IMR-90 (cell line): Measurements from ENCODE around the gene SLC25A21. TPM values are rescaled to one million over a fixed set of nuclear protein-coding genes. Genes with fewer than 3 reads are reported as not detected.
A peak's percentile ranks its signal among the peaks of the same experiment; 100 is the strongest.

ENCODE experiments used
- ATAC-seq: fragments of 200-7000 bp; cut with Tn5 transposase; 2 replicates; pipeline ENCODE4 v1.9.1; 2020; ENCODE audit warnings: low read depth, mild to moderate bottlenecking, moderate library complexity
- BruUV-seq: library from RNA; stranded (reverse); fragments of 400-500 nt; replicated peaks from 2 replicates; lab custom pipeline; 2021; lab: Mats Ljungman, UMichigan
- CTCF ChIA-PET: fragments of 300-600 bp; formaldehyde crosslinking; extraction: SDS; loops from one replicate; lab custom pipeline; 2021; ENCODE audit warnings: antibody characterized with exemption; lab: Yijun Ruan, JAX
- POLR2A ChIA-PET: fragments of 300-600 bp; sonication (Branson Sonifier 250); formaldehyde crosslinking; loops from one replicate; lab custom pipeline; 2022; ENCODE audit warnings: antibody characterized with exemption; ENCODE audit not compliant: unreplicated experiment; lab: Charles Lee
- DNase-seq: peaks from one replicate; pipeline ENCODE4 v3.0.0; 2013
- H2AFZ ChIP-seq: replicated peaks from 2 replicates; pipeline ENCODE3; 2013; ENCODE audit warnings: low read length, mild to moderate bottlenecking; ENCODE audit not compliant: poor library complexity
- H2AK5ac ChIP-seq: 2 replicates; pipeline ENCODE4 v1.6.1; 2013; ENCODE audit warnings: low read depth, low read length, inconsistent platforms
- H2AK9ac ChIP-seq: replicated peaks from 2 replicates; pipeline ENCODE3; 2013; ENCODE audit warnings: mild to moderate bottlenecking, low read depth, low read length, moderate library complexity; ENCODE audit not compliant: poor library complexity
- H2BK120ac ChIP-seq: 2 replicates; pipeline ENCODE4 v1.6.1; 2013; ENCODE audit warnings: low read depth, low read length, inconsistent platforms
- H2BK15ac ChIP-seq: 3 replicates; pipeline ENCODE4 v1.6.1; 2013; ENCODE audit warnings: low read depth, low read length, inconsistent platforms
- H2BK20ac ChIP-seq: 2 replicates; pipeline ENCODE4 v1.6.1; 2013; ENCODE audit warnings: low read depth, mild to moderate bottlenecking, inconsistent platforms, low read length, moderate library complexity
- H2BK5ac ChIP-seq: 2 replicates; pipeline ENCODE4 v1.6.1; 2013; ENCODE audit warnings: mild to moderate bottlenecking, low read depth, low read length, inconsistent platforms; ENCODE audit not compliant: poor library complexity, severe bottlenecking
- H3K14ac ChIP-seq: replicated peaks from 2 replicates; pipeline ENCODE4 v1.6.1; 2013; ENCODE audit warnings: low read depth, low read length, inconsistent platforms
- H3K18ac ChIP-seq: 2 replicates; pipeline ENCODE4 v1.6.1; 2013; ENCODE audit warnings: low read depth, low read length, control low read depth
- H3K23ac ChIP-seq: 2 replicates; pipeline ENCODE4 v1.6.1; 2013; ENCODE audit warnings: low read depth, low read length, inconsistent platforms
- H3K27ac ChIP-seq: 2 replicates; pipeline ENCODE4 v1.5.1; 2013; ENCODE audit warnings: mild to moderate bottlenecking, control low read depth, low read length; ENCODE audit not compliant: insufficient read depth
- H3K27me3 ChIP-seq: 2 replicates; pipeline ENCODE4 v1.6.1; 2013; ENCODE audit warnings: low read length; ENCODE audit not compliant: control insufficient read depth, insufficient read depth
- H3K36me3 ChIP-seq: 2 replicates; pipeline ENCODE4 v1.6.1; 2013; ENCODE audit warnings: low read length, mixed read lengths; ENCODE audit not compliant: control insufficient read depth, insufficient read depth
- H3K4ac ChIP-seq: 2 replicates; pipeline ENCODE4 v1.6.1; 2013; ENCODE audit warnings: low read depth, low read length, inconsistent platforms
- H3K4me1 ChIP-seq: 2 replicates; pipeline ENCODE4 v1.6.1; 2013; ENCODE audit warnings: low read length, mixed read lengths; ENCODE audit not compliant: control insufficient read depth, insufficient read depth
- H3K4me2 ChIP-seq: 2 replicates; pipeline ENCODE4 v1.6.1; 2013; ENCODE audit warnings: low read depth, mild to moderate bottlenecking, control low read depth, low read length, moderate library complexity
- H3K4me3 ChIP-seq: 2 replicates; pipeline ENCODE4 v1.5.1; 2013; ENCODE audit warnings: low read depth, mild to moderate bottlenecking, control low read depth, low read length, moderate library complexity; ENCODE audit not compliant: insufficient read depth
- H3K56ac ChIP-seq: 2 replicates; pipeline ENCODE4 v1.6.1; 2013; ENCODE audit warnings: low read length, inconsistent platforms; ENCODE audit not compliant: insufficient read depth; ENCODE audit errors: extremely low read depth
- H3K79me1 ChIP-seq, 2 experiments: 2 replicates each; pipeline ENCODE4 v1.6.1; 2013; ENCODE audit warnings: low read length in 2 of 2, inconsistent platforms in 1 of 2, low read depth in 1 of 2
- H3K9ac ChIP-seq: 2 replicates; pipeline ENCODE4 v1.6.1; 2013; ENCODE audit warnings: low read depth, low read length, control low read depth
- H3K9me1 ChIP-seq: 2 replicates; pipeline ENCODE4 v1.6.1; 2013; ENCODE audit warnings: low read length, inconsistent platforms; ENCODE audit not compliant: insufficient read depth
- H3K9me3 ChIP-seq: 2 replicates; pipeline ENCODE4 v1.6.1; 2013; ENCODE audit warnings: low read length; ENCODE audit not compliant: control insufficient read depth, insufficient read depth
- H4K20me1 ChIP-seq: 2 replicates; pipeline ENCODE4 v1.6.1; 2013; ENCODE audit warnings: low read length, inconsistent platforms; ENCODE audit not compliant: insufficient read depth
- H4K5ac ChIP-seq: 2 replicates; pipeline ENCODE4 v1.6.1; 2013; ENCODE audit warnings: mild to moderate bottlenecking, low read depth, low read length, control low read depth
- H4K8ac ChIP-seq, 2 experiments: 2 replicates each; pipeline ENCODE4 v1.6.1; 2013; ENCODE audit warnings: low read depth in 2 of 2, low read length in 2 of 2, control low read depth in 1 of 2, inconsistent platforms in 1 of 2
- H4K91ac ChIP-seq: 2 replicates; pipeline ENCODE4 v1.6.1; 2013; ENCODE audit warnings: low read depth, low read length, inconsistent platforms; ENCODE audit not compliant: insufficient read depth
- MAZ ChIP-seq: IDR thresholded peaks from 2 replicates; pipeline ENCODE4 v1.6.1; 2012; ENCODE audit warnings: low read depth, mild to moderate bottlenecking, low read length, improper control_type of control experiment, moderate library complexity, borderline replicate concordance
- NFE2L2 ChIP-seq: fragments of 150-350 bp; IDR thresholded peaks from 2 replicates; pipeline ENCODE4 v1.6.1; 2016; ENCODE audit warnings: low read depth, mild to moderate bottlenecking, low read length
- WGBS, 2 experiments: methylation state at CpG; one replicate each; pipeline versions ENCODE4 v1.1.5 to v1.1.7; 2013; ENCODE audit warnings: missing lambda C conversion rate in 2 of 2; ENCODE audit not compliant: insufficient read length in 1 of 2; ENCODE audit errors: extremely low coverage in 2 of 2; 5-methylcytosine and 5-hydroxymethylcytosine counted together
- dilution Hi-C: fragments of 300-500 bp; cut with HindIII; formaldehyde crosslinking; loops from one replicate; pipeline ENCODE4 v1.14.3; 2018; ENCODE audit warnings: low sequenced_read_pairs; ENCODE audit not compliant: unreplicated experiment
- in situ Hi-C: fragments of 300-500 bp; cut with MboI; formaldehyde crosslinking; loops from 3 replicates; pipeline ENCODE4 v1.14.3; 2019; ENCODE audit warnings: low sequenced_read_pairs, inconsistent platforms, mixed read lengths
- intact Hi-C: fragments of 100-400 bp; cut with micrococcal nuclease; formaldehyde crosslinking; loops from 2 replicates; pipeline ENCODE4 v1.10.0; 2022
- polyA plus RNA-seq, 3 experiments: library from polyadenylated mRNA; depleted of rRNA; stranded (reverse); fragments of >200 nt; gene quantifications; 2 replicates each; pipeline ENCODE4 v1.2.3, GENCODE V29; 2012; ENCODE audit warnings: low replicate concordance in 1 of 3
- total RNA-seq: library from RNA; depleted of rRNA; stranded (reverse); fragments of >200 nt; gene quantifications from 2 replicates; pipeline ENCODE4 v1.2.3, GENCODE V29; 2012

The SLC25A21 gene
- total and polyA plus RNA-seq, 2 of the 4 experiments (the other 2 are of a cell fraction): 0.62 to 0.90 TPM

GRCh38 chr14:36935976-36936678 is 236.3 kb downstream of the SLC25A21 start:
- Histone ChIP-seq H2BK5ac (no peak overlapping the region), H2AK9ac (no peak overlapping the region), H3K23ac (no peak overlapping the region), H2AK5ac (no peak overlapping the region), H3K14ac (no peak overlapping the region), H4K20me1 (no peaks in the 10 kb centered on the region), H3K4me3 (no peak overlapping the region), H4K91ac (no peak overlapping the region), H3K36me3 (no peaks in the 10 kb centered on the region), H3K79me1 (no peaks in the 10 kb centered on the region), H3K4me2 (no peak overlapping the region), H2BK120ac (no peak overlapping the region), H4K5ac (no peak overlapping the region), H3K4me1 (no peaks in the 10 kb centered on the region), H3K9me3 (no peaks in the 10 kb centered on the region), H3K27me3 (no peaks in the 10 kb centered on the region), H3K9ac (no peak overlapping the region), H2BK20ac (no peak overlapping the region), H2BK15ac (no peak overlapping the region), H3K9me1 (no peaks in the 10 kb centered on the region), H4K8ac (no peak overlapping the region), H3K27ac (no peak overlapping the region), H2AFZ (no peak overlapping the region), H3K4ac (no peak overlapping the region), H3K18ac (no peak overlapping the region), H3K56ac (no peak overlapping the region)
- intact Hi-C loops: no loop called here
- DNase-seq (peak; percentile 4), ATAC-seq (no peak)
- WGBS, 2 experiments: no CpG with 5 or more reads among the region's 6 CpGs
- ChIA-PET POLR2A (no interaction called here), CTCF (no interaction called here)
- BruUV-seq: no TSS peak
- dilution Hi-C loops: no loop called here
- no peak for TF ChIP-seq MAZ
- no peak for TF ChIP-seq NFE2L2
- in situ Hi-C loops: no loop called here
